ENCODE results near the gene TXNDC2.

- TF ChIP-seq CTCF (conservative IDR thresholded peaks at IDR 0.05 in 1 of 2, IDR thresholded peaks at IDR 0.05 in 1 of 2; ENCODE audit: low read depth in 1 of 2, low read length in 2 of 2) (no peak), EZH2 (IDR thresholded peaks at IDR 0.05; ENCODE audit: low read length, missing control alignments) (no peak)
Measured at GRCh38 chr18:9913151-9913525, 27.4 kb downstream of the TXNDC2 start.
